ENCODE measurements around the gene SPATS2L.

The SPATS2L gene

DNA sequence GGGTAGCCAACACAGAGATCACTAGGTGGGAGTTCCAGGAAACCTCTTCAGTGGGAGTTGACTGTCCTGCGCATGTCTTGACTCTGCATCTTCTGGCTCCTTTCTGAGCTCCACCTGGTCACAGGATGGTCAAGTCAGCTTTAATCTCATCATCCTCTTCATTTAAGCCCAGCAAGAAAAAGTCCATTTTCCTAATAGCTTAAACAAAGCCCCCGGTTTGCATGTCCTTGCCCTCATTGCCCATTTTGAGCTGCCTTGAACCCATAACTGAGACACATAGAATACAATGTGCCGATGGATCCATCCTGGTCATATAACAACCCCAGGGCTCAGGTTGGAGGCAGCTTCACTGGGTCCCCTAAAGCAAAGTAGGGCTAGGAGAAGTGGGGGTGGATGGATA, 40.8 kb downstream of the SPATS2L start:
- Histone ChIP-seq H3K36me3 (ENCODE audit: low read length) (no peaks in the 10 kb centered on the region), H4K20me1 (ENCODE audit: low read depth, low read length) (no peaks in the 10 kb centered on the region), H3K9ac (ENCODE audit: low read length) (no peak overlapping the region), H3K27ac (ENCODE audit: low read depth, low read length) (no peak overlapping the region), H3K9me3 (ENCODE audit: insufficient read depth, low read length) (no peaks in the 10 kb centered on the region), H3K4me2 (ENCODE audit: low read depth, low read length, poor library complexity, severe bottlenecking) (no peak overlapping the region), H2AFZ (ENCODE audit: low read depth, low read length, severe bottlenecking) (no peak overlapping the region), H3K79me2 (ENCODE audit: insufficient read depth, low read length) (no peaks in the 10 kb centered on the region), H3K4me3 (ENCODE audit: insufficient read depth, low read length, poor library complexity, severe bottlenecking) (no peak overlapping the region), H3K27me3 (ENCODE audit: low read length) (no peaks in the 10 kb centered on the region), H3F3A (ENCODE audit: insufficient read depth) (no peaks in the 10 kb centered on the region), H3K9me2 (replicated peaks; ENCODE audit: insufficient read depth, low read length) (no peaks in the 10 kb centered on the region)
- no peak for TF ChIP-seq EZH2phosphoT487 (conservative IDR thresholded peaks at IDR 0.05; ENCODE audit: low read length)
- TF ChIP-seq, protein P1, sequence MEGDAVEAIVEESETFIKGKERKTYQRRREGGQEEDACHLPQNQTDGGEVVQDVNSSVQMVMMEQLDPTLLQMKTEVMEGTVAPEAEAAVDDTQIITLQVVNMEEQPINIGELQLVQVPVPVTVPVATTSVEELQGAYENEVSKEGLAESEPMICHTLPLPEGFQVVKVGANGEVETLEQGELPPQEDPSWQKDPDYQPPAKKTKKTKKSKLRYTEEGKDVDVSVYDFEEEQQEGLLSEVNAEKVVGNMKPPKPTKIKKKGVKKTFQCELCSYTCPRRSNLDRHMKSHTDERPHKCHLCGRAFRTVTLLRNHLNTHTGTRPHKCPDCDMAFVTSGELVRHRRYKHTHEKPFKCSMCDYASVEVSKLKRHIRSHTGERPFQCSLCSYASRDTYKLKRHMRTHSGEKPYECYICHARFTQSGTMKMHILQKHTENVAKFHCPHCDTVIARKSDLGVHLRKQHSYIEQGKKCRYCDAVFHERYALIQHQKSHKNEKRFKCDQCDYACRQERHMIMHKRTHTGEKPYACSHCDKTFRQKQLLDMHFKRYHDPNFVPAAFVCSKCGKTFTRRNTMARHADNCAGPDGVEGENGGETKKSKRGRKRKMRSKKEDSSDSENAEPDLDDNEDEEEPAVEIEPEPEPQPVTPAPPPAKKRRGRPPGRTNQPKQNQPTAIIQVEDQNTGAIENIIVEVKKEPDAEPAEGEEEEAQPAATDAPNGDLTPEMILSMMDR (IDR thresholded peaks at IDR 0.05; ENCODE audit: insufficient read depth, low read length, poor library complexity, severe bottlenecking) = no peak

DNA sequence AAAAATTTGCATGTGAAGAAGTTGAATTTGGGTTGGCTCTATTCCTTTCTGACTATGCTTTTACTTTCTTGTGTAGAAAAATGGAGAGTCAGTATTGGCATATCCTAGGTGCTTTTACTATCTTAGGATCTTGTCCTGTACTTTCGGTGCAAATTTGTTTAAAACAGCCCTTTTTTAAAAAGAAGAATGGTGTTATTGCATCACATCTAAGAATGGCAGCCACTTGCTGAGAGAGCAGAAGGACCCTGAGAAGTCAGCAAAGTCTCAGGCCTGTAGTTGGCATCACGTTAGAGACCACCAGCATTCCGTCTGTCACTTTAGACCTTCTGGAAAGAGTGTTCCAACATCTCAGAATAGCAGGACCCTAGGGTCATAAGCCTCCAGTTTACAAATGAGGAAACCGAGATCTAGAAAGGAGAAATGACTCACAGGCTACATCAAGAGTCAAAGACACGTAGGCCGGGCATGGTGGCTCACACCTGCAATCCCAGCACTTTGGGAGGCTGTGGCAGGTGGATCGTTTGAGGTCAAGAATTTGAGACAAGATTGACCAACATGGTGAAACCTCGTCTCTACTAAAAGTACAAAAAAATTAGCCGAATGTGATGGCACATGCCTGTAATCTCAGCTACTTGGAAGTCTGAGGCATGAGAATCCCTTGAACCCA, 42.5 kb downstream of the SPATS2L start:
- TF ChIP-seq EZH2phosphoT487 (conservative IDR thresholded peaks at IDR 0.05; ENCODE audit: low read length) = no peak
- TF ChIP-seq, protein P1 (IDR thresholded peaks at IDR 0.05; ENCODE audit: insufficient read depth, low read length, poor library complexity, severe bottlenecking) = no peak
- Histone ChIP-seq H3K4me3 (ENCODE audit: insufficient read depth, low read length, poor library complexity, severe bottlenecking) (no peak overlapping the region), H4K20me1 (ENCODE audit: low read depth, low read length) (no peaks in the 10 kb centered on the region), H2AFZ (ENCODE audit: low read depth, low read length, severe bottlenecking) (no peak overlapping the region), H3K27ac (ENCODE audit: low read depth, low read length) (no peak overlapping the region), H3K36me3 (ENCODE audit: low read length) (no peaks in the 10 kb centered on the region), H3K9me2 (replicated peaks; ENCODE audit: insufficient read depth, low read length) (no peaks in the 10 kb centered on the region), H3F3A (ENCODE audit: insufficient read depth) (no peaks in the 10 kb centered on the region), H3K79me2 (ENCODE audit: insufficient read depth, low read length) (no peaks in the 10 kb centered on the region), H3K9me3 (ENCODE audit: insufficient read depth, low read length) (no peaks in the 10 kb centered on the region), H3K9ac (ENCODE audit: low read length) (no peak overlapping the region), H3K27me3 (ENCODE audit: low read length) (no peaks in the 10 kb centered on the region), H3K4me2 (ENCODE audit: low read depth, low read length, poor library complexity, severe bottlenecking) (no peak overlapping the region)

DNA sequence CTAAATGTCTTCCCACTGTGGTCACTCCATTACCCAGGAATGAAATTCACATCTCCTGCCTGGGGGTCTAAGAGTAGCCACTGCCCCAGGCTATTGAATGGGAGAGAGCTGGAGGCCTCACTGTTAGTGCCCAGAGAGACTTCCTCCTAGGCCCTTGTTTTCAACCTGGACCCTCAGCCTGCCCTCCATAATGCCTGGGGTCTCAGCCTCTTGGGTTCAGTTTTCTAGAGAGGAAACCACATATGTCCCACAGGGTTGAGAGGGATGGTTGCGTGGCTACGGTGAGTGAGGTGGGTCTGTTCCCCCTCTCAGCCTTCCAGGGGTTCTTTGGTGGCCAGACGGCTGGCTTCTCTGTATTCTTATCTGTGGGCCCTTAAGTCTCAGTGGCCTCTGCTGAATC, 43.4 kb downstream of the SPATS2L start:
- H3K9ac ChIP-seq (ENCODE audit: low read length) = no peak overlapping the region
- H3K27me3 ChIP-seq (ENCODE audit: low read length) = no peaks in the 10 kb centered on the region
- no peaks in the 10 kb centered on the region for H3F3A ChIP-seq (ENCODE audit: insufficient read depth)
- TF ChIP-seq EZH2phosphoT487 (conservative IDR thresholded peaks at IDR 0.05; ENCODE audit: low read length) = no peak
- TF ChIP-seq, protein P1 (IDR thresholded peaks at IDR 0.05; ENCODE audit: insufficient read depth, low read length, poor library complexity, severe bottlenecking) = no peak
- H3K4me2 ChIP-seq (ENCODE audit: low read depth, low read length, poor library complexity, severe bottlenecking) = no peak overlapping the region
- H3K36me3 ChIP-seq (ENCODE audit: low read length) = no peaks in the 10 kb centered on the region
- H3K9me2 ChIP-seq (replicated peaks; ENCODE audit: insufficient read depth, low read length) = no peaks in the 10 kb centered on the region
- no peak overlapping the region for H3K4me3 ChIP-seq (ENCODE audit: insufficient read depth, low read length, poor library complexity, severe bottlenecking)
- no peaks in the 10 kb centered on the region for H4K20me1 ChIP-seq (ENCODE audit: low read depth, low read length)
- no peak overlapping the region for H2AFZ ChIP-seq (ENCODE audit: low read depth, low read length, severe bottlenecking)
- H3K9me3 ChIP-seq (ENCODE audit: insufficient read depth, low read length) = no peaks in the 10 kb centered on the region
- H3K27ac ChIP-seq (ENCODE audit: low read depth, low read length) = no peak overlapping the region
- no peaks in the 10 kb centered on the region for H3K79me2 ChIP-seq (ENCODE audit: insufficient read depth, low read length)
